Endothelial cell of umbilical vein (primary cell): ENCODE results near the gene CHAF1A. TPM values are rescaled to one million over a fixed set of nuclear protein-coding genes. Genes with fewer than 3 reads are reported as not detected.

ENCODE experiments used
- BruUV-seq: library from RNA; stranded (reverse); fragments of 400-500 nt; replicated peaks from 2 replicates; lab custom pipeline; 2021; lab: Mats Ljungman, UMichigan
- CTCF ChIA-PET: fragments of 300-600, 350-600 bp; sonication (Branson Sonifier 250); formaldehyde crosslinking; loops from one replicate; lab custom pipeline; 2021; ENCODE audit warnings: antibody characterized with exemption, inconsistent platforms; lab: Charles Lee
- POLR2A ChIA-PET: fragments of 300-600, 350-600 bp; sonication (Branson Sonifier 250); formaldehyde crosslinking; loops from one replicate; lab custom pipeline; 2021; ENCODE audit warnings: antibody characterized with exemption, inconsistent platforms; lab: Charles Lee
- DNase-seq: peaks from one replicate; pipeline ENCODE4 v3.0.0-alpha.2; 2011; ENCODE audit warnings: low read depth, low spot score
- FAIRE-seq: peaks from 2 replicates; lab custom pipeline; 2011; peaks lifted over from hg19 to GRCh38; lab: Jason Lieb, UNC
- H2AFZ ChIP-seq: 2 replicates; pipeline ENCODE4 v1.6.0; 2012; ENCODE audit warnings: low read depth, low read length, control low read depth, inconsistent platforms
- H3K27ac ChIP-seq: 2 replicates; pipeline ENCODE4 v1.5.1; 2011; ENCODE audit warnings: low read depth, mild to moderate bottlenecking, control low read depth, low read length, moderate library complexity; ENCODE audit not compliant: insufficient read depth
- H3K27me3 ChIP-seq, 2 experiments: 2 replicates each; pipeline versions ENCODE4 v1.6.0 to v1.6.1; 2011; ENCODE audit warnings: low read length in 2 of 2, mixed read lengths in 1 of 2; ENCODE audit not compliant: control insufficient read depth in 2 of 2, insufficient read depth in 2 of 2
- H3K36me3 ChIP-seq, 2 experiments: 2 replicates in 1 of 2; 3 replicates in 1 of 2; pipeline ENCODE4 v1.5.1; 2011; ENCODE audit warnings: low read length in 2 of 2, mild to moderate bottlenecking in 1 of 2, moderate library complexity in 1 of 2; ENCODE audit not compliant: control insufficient read depth in 2 of 2, insufficient read depth in 2 of 2; ENCODE audit errors: extremely low read depth in 1 of 2
- H3K4me1 ChIP-seq: 3 replicates; pipeline ENCODE4 v1.5.1; 2011; ENCODE audit warnings: mild to moderate bottlenecking, low read length; ENCODE audit not compliant: control insufficient read depth, insufficient read depth; ENCODE audit errors: extremely low read depth
- H3K4me2 ChIP-seq: 2 replicates; pipeline ENCODE4 v1.6.1; 2011; ENCODE audit warnings: low read length, control low read depth, mixed read lengths; ENCODE audit not compliant: insufficient read depth
- H3K4me3 ChIP-seq, 3 experiments: fragments of 200-600 bp in 1 of 3; sonication (generic), shearing (Covaris generic) in 1 of 3; replicated peaks in 1 of 3; 2 replicates each; pipeline ENCODE4 v1.5.1; 2011 to 2016; ENCODE audit warnings: control low read depth in 3 of 3, low read length in 3 of 3, mild to moderate bottlenecking in 2 of 3, inconsistent platforms in 1 of 3, low read depth in 1 of 3, moderate library complexity in 1 of 3; ENCODE audit not compliant: insufficient read depth in 1 of 3
- H3K79me2 ChIP-seq: 2 replicates; pipeline ENCODE4 v1.6.0; 2012; ENCODE audit warnings: low read length, inconsistent platforms; ENCODE audit not compliant: control insufficient read depth, insufficient read depth
- H3K9ac ChIP-seq: replicated peaks from 2 replicates; pipeline ENCODE3; 2011; ENCODE audit warnings: low read length, control low read depth; ENCODE audit not compliant: insufficient read depth; ENCODE audit errors: extremely low read depth
- H3K9me1 ChIP-seq: replicated peaks from 3 replicates; pipeline ENCODE4 v1.6.0; 2011; ENCODE audit warnings: mild to moderate bottlenecking, low read length; ENCODE audit not compliant: control insufficient read depth, insufficient read depth; ENCODE audit errors: extremely low read depth
- H3K9me3 ChIP-seq: replicated peaks from 2 replicates; pipeline ENCODE4 v1.5.1; 2012; ENCODE audit warnings: low read length, inconsistent platforms; ENCODE audit not compliant: control insufficient read depth, insufficient read depth
- H4K20me1 ChIP-seq: replicated peaks from 2 replicates; pipeline ENCODE3; 2011; ENCODE audit warnings: mild to moderate bottlenecking, low read length; ENCODE audit not compliant: control insufficient read depth, insufficient read depth; ENCODE audit errors: extremely low read depth
- CTCF ChIP-seq, 2 donors: IDR thresholded peaks; 1 replicate in 1 of 2; 2 replicates in 1 of 2; pipeline ENCODE4 v1.5.1; 2011; ENCODE audit warnings: low read length in 2 of 2, mild to moderate bottlenecking in 2 of 2, moderate library complexity in 2 of 2, control low read depth in 1 of 2, inconsistent platforms in 1 of 2, low read depth in 1 of 2; ENCODE audit not compliant: insufficient read depth in 1 of 2; ENCODE audit errors: extremely low read depth in 1 of 2
- EZH2 ChIP-seq: IDR thresholded peaks from 2 replicates; pipeline ENCODE4 v1.6.1; 2012; ENCODE audit warnings: borderline replicate concordance, low read depth, mild to moderate bottlenecking, moderate library complexity, low read length, inconsistent platforms; ENCODE audit not compliant: severe bottlenecking
- FOS ChIP-seq: IDR thresholded peaks from 2 replicates; pipeline ENCODE4 v1.6.1; 2011; ENCODE audit warnings: mild to moderate bottlenecking, low read length, moderate library complexity, borderline replicate concordance; ENCODE audit not compliant: insufficient read depth
- GATA2 ChIP-seq: IDR thresholded peaks from 2 replicates; pipeline ENCODE4 v1.7.0; 2011; ENCODE audit warnings: low read depth, mild to moderate bottlenecking, moderate library complexity, mixed read lengths, low read length; ENCODE audit not compliant: insufficient read length, insufficient read depth
- JUN ChIP-seq: IDR thresholded peaks from 2 replicates; pipeline ENCODE4 v1.6.1; 2011; ENCODE audit warnings: borderline replicate concordance, low read depth; ENCODE audit not compliant: insufficient read length, insufficient read depth
- MAX ChIP-seq: IDR thresholded peaks from 2 replicates; pipeline ENCODE4 v1.6.1; 2011; ENCODE audit not compliant: insufficient read depth, insufficient read length
- MYC ChIP-seq: IDR thresholded peaks from one replicate; pipeline ENCODE4 v1.6.1; 2011; ENCODE audit warnings: mild to moderate bottlenecking, low read depth, low read length
- POLR2A ChIP-seq: IDR thresholded peaks from 2 replicates; pipeline ENCODE4 v1.6.1; 2012; ENCODE audit warnings: low read depth, mild to moderate bottlenecking, control low read depth, low read length
- POLR2AphosphoS5 ChIP-seq: IDR thresholded peaks from 2 replicates; pipeline ENCODE4 v1.6.1; 2012; ENCODE audit warnings: low read depth, mild to moderate bottlenecking, control low read depth, low read length, moderate library complexity; ENCODE audit not compliant: insufficient read depth
- dilution Hi-C: fragments of 300-500 bp; cut with MboI; formaldehyde crosslinking; loops from one replicate; pipeline ENCODE4 v1.15.0; 2019; ENCODE audit warnings: low sequenced_read_pairs; ENCODE audit not compliant: extremely low pct_ligation_motif_present
- intact Hi-C: fragments of 100-400 bp; cut with micrococcal nuclease; formaldehyde crosslinking; loops from one replicate; pipeline ENCODE4 v1.10.0; 2022
- polyA plus RNA-seq, 4 experiments: library from polyadenylated mRNA; depleted of rRNA in 3 of 4; stranded (reverse) in 3 of 4; unstranded in 1 of 4; fragments of >200 nt; gene quantifications; 2 replicates each; pipeline versions ENCODE4 v1.2.1 to v1.2.3, GENCODE V29; 2011 to 2012; ENCODE audit warnings: missing spikeins in 1 of 4
- total RNA-seq: library from RNA; stranded (reverse); gene quantifications from 2 replicates; pipeline ENCODE4 v1.2.3, GENCODE V29; 2021

Gene CHAF1A
- total and polyA plus RNA-seq, 2 donors (not counting 3 experiments of a cell fraction or from before 2014, with no cell fraction given) = 19.5 to 44.5 TPM

- Histone ChIP-seq H3K9me1 (no peaks in the 10 kb centered on the region), H4K20me1 (no peaks in the 10 kb centered on the region), H3K9me3 (no peaks in the 10 kb centered on the region), H3K27ac (no peak overlapping the region), H3K4me1 (no peaks in the 10 kb centered on the region), H3K27me3 (no peaks in the 10 kb centered on the region), H3K9ac (no peak overlapping the region), H3K79me2 (no peaks in the 10 kb centered on the region), H3K4me3 (no peak overlapping the region), H3K4me2 (no peak overlapping the region), H2AFZ (no peak overlapping the region), H3K36me3 (peaks cover 0 to 8% of the 10 kb centered on the region in 2 experiments)
- BruUV-seq = no TSS peak
- DNase-seq (no peak), FAIRE-seq (no peak)
- dilution Hi-C loops (no loop called here), intact Hi-C loops (no loop called here)
- POLR2A ChIA-PET = interaction anchor here (1.1 kb wide), 1 partner anchor 11 kb away, joined by 3 read pairs; the partner anchor contains the start of gene MPND
- CTCF ChIA-PET = interaction anchor here (5.0 kb wide), 1 partner anchor 87 kb away, joined by 120 read pairs; no protein-coding TSS in a partner anchor
- TF ChIP-seq GATA2 = no peak
- no peak for TF ChIP-seq FOS
- TF ChIP-seq POLR2AphosphoS5 = no peak
- no peak for TF ChIP-seq CTCF (IDR thresholded peaks at IDR 0.05; ENCODE audit: extremely low read depth in 1 of 2, insufficient read depth in 1 of 2, low read depth in 1 of 2, low read length in 2 of 2)
- no peak for TF ChIP-seq MYC
- TF ChIP-seq POLR2A = no peak
- TF ChIP-seq MAX = no peak
- TF ChIP-seq EZH2 = no peak
- TF ChIP-seq JUN = no peak
Observed at GRCh38 chr19:4354282-4354681, 48.2 kb upstream of the CHAF1A start.
